ENCODE results near the gene TTC39A. TPM values are rescaled to one million over a fixed set of nuclear protein-coding genes. Genes with fewer than 3 reads are reported as not detected.
"Not testable (repeated sequence)": the region's sequence is repeated elsewhere in the genome, so short reads cannot be mapped to it uniquely, and the experiment has no call there.

Gene TTC39A
- total and polyA plus RNA-seq, 9 donors: 1.3 to 5.1 (median 3.6) TPM

DNA sequence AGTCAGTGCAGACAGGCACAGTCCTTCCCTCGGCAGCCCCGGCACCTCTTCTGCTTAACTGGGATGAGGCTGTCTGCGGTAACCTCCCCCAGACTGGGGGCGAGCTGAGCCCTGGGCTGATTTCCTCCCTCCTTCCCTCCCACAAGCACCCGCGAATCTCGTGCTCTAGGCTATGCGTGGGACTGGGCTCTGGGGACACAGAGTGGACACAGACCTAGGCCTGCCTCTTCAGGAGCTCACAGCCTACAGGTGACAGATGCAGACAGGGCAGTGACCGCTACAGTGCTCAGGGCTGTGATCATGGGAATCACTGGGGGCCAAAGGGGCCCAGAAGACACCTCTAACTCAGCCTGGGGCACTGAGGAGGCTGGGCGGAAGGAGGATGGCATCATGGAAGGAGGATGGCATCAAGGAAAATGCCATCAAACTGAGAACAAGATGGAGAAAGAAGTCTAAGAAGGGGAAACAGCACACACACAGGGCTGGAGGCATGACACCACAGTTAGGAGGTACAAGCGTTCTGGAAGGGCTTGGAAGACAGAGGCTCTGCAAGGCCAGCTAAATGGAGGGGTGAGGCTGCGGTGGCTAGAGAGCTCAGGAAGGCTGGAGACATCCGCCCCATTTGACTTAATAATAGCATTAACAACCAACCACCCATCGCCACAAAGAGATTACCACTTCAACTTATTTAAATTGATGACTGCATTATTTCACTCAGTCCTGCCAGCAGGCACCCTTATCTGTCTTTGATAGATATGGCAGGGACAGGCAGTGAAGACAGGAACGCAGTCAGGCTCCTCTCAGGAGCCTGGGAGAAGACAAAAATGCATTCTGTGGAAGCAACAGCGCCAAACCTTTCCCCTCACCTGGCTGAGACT, 4.2 kb downstream of the TTC39A start:
- Histone ChIP-seq H3K4me3 (ENCODE audit: low read length) (no peak overlapping the region), H3K27ac (ENCODE audit: low read length) (no peak overlapping the region), H3K27me3 (ENCODE audit: control insufficient read depth, insufficient read depth, low read length) (peaks cover 12% of the 10 kb centered on the region), H3K36me3 (ENCODE audit: control insufficient read depth, insufficient read depth, low read length) (no peaks in the 10 kb centered on the region), H3K9me3 (replicated peaks; ENCODE audit: control insufficient read depth, low read depth, low read length) (no peaks in the 10 kb centered on the region), H3K4me1 (ENCODE audit: control insufficient read depth, insufficient read depth, low read length) (peaks cover 14% of the 10 kb centered on the region)
- no peak for DNase-seq
- 78% methylated on average over 10 of the region's 16 CpGs for WGBS (ENCODE audit: insufficient coverage)

DNA sequence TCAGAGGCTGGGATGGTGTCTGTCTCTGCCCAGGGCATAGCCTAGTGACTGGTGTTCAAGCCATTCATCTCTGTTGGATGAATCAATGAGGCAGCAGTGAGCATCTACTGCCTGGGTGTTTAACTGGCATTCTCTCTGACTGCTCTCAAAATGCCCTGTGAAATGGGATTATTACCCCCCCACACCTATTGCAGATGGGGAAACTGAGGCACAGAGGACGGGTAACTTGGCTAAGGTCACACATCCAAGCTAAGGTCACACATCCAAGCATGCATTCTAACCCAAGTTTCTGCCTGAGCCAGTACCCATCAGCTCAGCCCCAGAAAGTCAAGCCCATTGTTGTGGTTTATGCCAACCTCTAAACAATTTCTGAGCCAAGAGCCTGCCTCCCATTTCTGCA, 5.0 kb downstream of the TTC39A start:
- Histone ChIP-seq H3K27me3 (ENCODE audit: control insufficient read depth, insufficient read depth, low read length) (peaks cover 6% of the 10 kb centered on the region), H3K9me3 (replicated peaks; ENCODE audit: control insufficient read depth, low read depth, low read length) (no peaks in the 10 kb centered on the region), H3K36me3 (ENCODE audit: control insufficient read depth, insufficient read depth, low read length) (no peaks in the 10 kb centered on the region), H3K27ac (ENCODE audit: low read length) (no peak overlapping the region), H3K4me3 (ENCODE audit: low read length) (no peak overlapping the region), H3K4me1 (ENCODE audit: control insufficient read depth, insufficient read depth, low read length) (peaks cover 8% of the 10 kb centered on the region)
- DNase-seq: no peak
- WGBS (ENCODE audit: insufficient coverage): 100% methylated on average over 1 of the region's 1 CpG

DNA sequence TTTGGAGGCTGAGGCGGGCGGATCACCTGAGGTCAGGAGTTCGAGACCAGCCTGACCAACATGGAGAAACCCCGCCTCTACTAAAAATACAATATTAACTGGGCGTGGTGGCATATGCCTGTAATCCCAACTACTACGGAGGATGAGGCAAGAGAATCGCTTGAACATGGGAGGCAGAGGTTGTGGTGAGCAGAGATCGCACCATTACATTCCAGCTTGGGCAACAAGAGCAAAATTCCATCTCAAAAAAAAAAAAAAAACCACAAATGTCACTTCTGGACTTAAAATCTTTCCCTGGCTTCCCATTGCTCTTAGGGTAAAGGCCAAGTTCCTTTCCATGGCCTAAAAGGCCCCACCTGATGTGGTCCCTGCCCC, 5.4 kb downstream of the TTC39A start:
- H3K36me3 ChIP-seq (ENCODE audit: control insufficient read depth, insufficient read depth, low read length); H3K27me3 ChIP-seq (ENCODE audit: control insufficient read depth, insufficient read depth, low read length); H3K9me3 ChIP-seq (replicated peaks; ENCODE audit: control insufficient read depth, low read depth, low read length); H3K4me3 ChIP-seq (ENCODE audit: low read length); H3K4me1 ChIP-seq (ENCODE audit: control insufficient read depth, insufficient read depth, low read length); H3K27ac ChIP-seq (ENCODE audit: low read length); DNase-seq: not testable (repeated sequence)
- no CpG with 5 or more reads among the region's 8 CpGs for WGBS (ENCODE audit: insufficient coverage)

DNA sequence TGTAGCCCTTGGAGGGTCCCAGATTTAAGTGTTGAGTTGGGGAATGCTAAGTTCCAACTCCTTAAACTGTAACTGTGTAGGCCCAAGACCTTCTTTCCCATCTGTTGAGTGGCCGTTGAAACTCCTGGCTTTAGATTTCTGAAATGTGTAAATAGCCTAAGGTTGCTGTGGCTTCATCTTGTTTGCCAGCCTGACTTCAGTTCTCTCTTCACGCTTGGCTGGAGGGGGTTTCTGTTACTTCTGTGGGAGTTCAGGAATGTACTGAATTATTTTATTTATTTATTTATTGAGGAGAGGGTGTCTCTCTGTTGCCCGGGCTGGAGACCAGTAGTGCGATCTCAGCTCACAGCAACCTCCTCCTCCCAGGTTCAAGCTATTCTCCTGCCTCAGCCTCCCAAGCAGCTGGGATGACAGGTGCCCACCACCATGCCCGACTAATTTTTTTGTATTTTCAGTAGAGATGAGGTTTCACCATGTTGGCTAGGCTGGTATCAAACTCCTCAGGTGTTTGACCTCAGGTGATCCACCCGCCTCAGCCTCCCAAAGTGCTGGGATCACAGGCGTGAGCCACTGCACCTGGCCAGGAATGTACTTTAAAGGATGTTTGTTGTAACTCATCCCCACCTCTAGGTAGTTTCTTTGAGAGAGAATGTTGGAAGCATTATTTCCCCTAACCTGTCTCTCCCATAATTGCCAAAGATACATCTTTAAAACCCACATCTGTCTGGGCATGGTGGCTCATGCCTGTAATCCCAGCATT, 5.9 kb downstream of the TTC39A start:
- H3K4me1 ChIP-seq (ENCODE audit: control insufficient read depth, insufficient read depth, low read length): peaks cover 2% of the 10 kb centered on the region
- no peak overlapping the region for H3K4me3 ChIP-seq (ENCODE audit: low read length)
- no peak for DNase-seq
- H3K27me3 ChIP-seq (ENCODE audit: control insufficient read depth, insufficient read depth, low read length): peaks cover 3% of the 10 kb centered on the region
- no CpG with 5 or more reads among the region's 7 CpGs for WGBS (ENCODE audit: insufficient coverage)
- H3K36me3 ChIP-seq (ENCODE audit: control insufficient read depth, insufficient read depth, low read length): no peaks in the 10 kb centered on the region
- H3K9me3 ChIP-seq (replicated peaks; ENCODE audit: control insufficient read depth, low read depth, low read length): no peaks in the 10 kb centered on the region
- H3K27ac ChIP-seq (ENCODE audit: low read length): no peak overlapping the region

DNA sequence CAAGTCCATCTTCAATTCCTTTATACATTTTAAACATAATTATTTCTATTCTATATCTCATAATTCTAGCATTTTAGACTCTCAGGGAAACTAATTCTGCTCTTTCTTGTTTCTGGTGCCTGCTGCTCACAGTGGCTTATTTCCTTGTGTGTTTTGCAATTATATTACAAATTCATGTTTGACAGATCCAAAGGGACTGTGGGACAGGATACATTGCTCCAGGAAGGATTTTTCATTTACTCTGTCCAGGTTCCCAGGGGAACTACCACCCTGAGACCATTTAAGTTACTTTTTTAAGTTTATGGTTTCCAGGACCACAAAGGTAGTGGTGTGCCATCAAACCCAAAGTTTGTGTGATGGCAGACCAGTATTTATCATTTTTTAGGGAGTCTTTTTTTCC, 6.6 kb downstream of the TTC39A start:
- H3K27me3 ChIP-seq (ENCODE audit: control insufficient read depth, insufficient read depth, low read length): peaks cover 3% of the 10 kb centered on the region
- H3K36me3 ChIP-seq (ENCODE audit: control insufficient read depth, insufficient read depth, low read length): no peaks in the 10 kb centered on the region
- no peak overlapping the region for H3K27ac ChIP-seq (ENCODE audit: low read length)
- H3K9me3 ChIP-seq (replicated peaks; ENCODE audit: control insufficient read depth, low read depth, low read length): no peaks in the 10 kb centered on the region
- no peak overlapping the region for H3K4me3 ChIP-seq (ENCODE audit: low read length)
- no peak for DNase-seq
- H3K4me1 ChIP-seq (ENCODE audit: control insufficient read depth, insufficient read depth, low read length): no peaks in the 10 kb centered on the region

DNA sequence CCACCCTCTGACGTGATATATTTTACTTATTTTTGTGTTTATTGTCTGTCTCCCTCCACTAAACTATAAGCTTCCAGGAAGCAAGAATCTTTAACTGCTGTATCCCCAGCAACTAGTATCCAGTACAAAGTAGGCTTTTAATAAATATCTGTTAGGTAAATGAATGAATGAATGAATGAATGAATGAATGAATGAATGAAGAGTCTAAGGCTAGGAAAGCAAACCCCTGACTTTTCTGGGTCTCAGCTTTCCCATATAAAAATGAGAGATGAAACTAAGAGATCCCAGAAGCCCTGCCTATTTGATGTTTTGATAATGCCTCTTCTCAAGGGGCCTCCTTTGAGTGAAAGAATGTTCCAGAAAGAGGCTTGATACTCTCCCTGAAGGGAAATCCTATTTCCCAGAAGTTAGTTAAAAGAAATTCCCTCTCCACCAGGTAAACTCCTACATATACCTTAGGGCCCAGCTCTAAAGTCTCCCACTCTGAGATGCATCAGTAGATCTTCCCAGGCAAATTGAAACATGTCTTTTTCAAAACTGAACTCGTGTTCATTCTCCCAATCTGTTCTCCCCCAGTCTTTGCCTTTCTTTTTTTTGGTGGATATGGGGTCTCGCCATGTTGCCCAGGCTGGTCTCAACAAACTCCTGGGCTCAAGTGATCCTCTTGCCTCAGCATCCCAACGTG, 7.8 kb downstream of the TTC39A start:
- Histone ChIP-seq H3K27ac (ENCODE audit: low read length) (no peak overlapping the region), H3K4me1 (ENCODE audit: control insufficient read depth, insufficient read depth, low read length) (no peaks in the 10 kb centered on the region), H3K9me3 (replicated peaks; ENCODE audit: control insufficient read depth, low read depth, low read length) (no peaks in the 10 kb centered on the region), H3K4me3 (ENCODE audit: low read length) (no peak overlapping the region), H3K36me3 (ENCODE audit: control insufficient read depth, insufficient read depth, low read length) (no peaks in the 10 kb centered on the region), H3K27me3 (ENCODE audit: control insufficient read depth, insufficient read depth, low read length) (peaks cover 3% of the 10 kb centered on the region)
- WGBS (ENCODE audit: insufficient coverage): 81% methylated on average over 2 of the region's 4 CpGs
- DNase-seq: no peak

DNA sequence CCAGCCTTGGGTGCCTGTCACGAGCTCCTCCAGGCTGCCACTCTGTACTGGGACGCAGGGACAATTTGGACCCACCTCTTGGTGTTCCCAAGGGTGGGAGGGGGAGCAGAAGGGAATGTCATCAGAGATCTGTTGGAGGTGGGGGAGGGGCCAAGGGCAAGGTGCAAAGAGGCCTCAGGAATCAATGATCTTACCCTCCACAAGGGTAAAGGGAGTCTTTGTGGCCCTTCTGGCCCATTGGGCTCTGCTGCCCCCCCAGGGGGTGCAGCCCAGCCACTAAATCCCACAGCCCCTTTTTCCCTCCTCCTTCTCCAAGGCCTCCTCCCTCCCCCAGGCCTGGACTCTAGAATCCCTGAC, 8.5 kb downstream of the TTC39A start:
- H3K9me3 ChIP-seq (replicated peaks; ENCODE audit: control insufficient read depth, low read depth, low read length): no peaks in the 10 kb centered on the region
- DNase-seq: no peak
- 100% methylated on average over 1 of the region's 2 CpGs for WGBS (ENCODE audit: insufficient coverage)

DNA sequence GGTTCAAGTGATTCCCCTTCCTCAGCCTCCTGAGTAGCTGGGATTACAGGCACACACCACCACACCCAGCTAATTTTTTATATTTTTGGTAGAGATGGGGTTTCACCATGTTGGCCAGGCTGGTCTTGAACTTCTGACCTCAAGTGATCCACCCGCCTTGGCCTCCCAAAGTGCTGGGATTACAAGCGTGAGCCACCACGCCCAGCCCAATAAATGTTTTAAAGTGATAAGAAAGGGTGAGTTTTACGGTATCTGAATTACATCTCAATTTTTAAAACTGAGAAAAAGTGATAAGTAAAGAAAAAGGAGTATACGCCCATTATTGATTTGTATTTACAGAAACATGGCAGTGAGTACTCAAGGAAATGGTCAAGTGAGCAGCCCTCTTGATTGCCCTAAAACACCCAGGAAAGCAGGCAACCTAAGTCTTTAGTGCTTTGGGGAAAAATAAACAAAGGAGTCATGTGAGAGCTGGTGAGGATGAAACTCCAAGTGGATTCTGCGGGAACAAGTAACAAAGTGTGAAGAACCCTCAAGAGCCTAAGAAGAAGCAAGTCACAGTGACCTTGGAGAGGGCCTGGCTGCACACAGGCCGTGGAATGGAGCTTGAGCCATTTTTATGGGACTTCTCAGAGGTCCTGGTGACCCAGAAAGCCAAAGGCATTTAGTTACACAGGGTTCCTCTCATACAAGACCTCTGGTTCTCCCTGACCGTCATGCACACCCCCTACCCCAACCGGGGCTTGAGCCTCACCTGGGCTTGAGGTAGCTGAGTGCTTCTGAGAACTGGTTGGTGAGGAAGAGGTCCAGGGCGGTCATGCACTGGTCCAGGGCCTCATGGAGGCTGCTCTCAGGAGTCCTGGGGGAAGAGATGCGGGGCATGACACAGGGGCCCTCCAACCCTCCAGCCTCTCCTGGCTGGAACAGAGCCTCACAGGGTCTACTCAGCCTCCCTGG, 9.1 kb downstream of the TTC39A start:
- Histone ChIP-seq H3K36me3 (ENCODE audit: control insufficient read depth, insufficient read depth, low read length) (no peaks in the 10 kb centered on the region), H3K9me3 (replicated peaks; ENCODE audit: control insufficient read depth, low read depth, low read length) (no peaks in the 10 kb centered on the region), H3K4me3 (ENCODE audit: low read length) (no peak overlapping the region), H3K27ac (ENCODE audit: low read length) (no peak overlapping the region), H3K27me3 (ENCODE audit: control insufficient read depth, insufficient read depth, low read length) (no peaks in the 10 kb centered on the region), H3K4me1 (ENCODE audit: control insufficient read depth, insufficient read depth, low read length) (no peaks in the 10 kb centered on the region)
- no peak for DNase-seq
- 89% methylated on average over 6 of the region's 11 CpGs for WGBS (ENCODE audit: insufficient coverage)

More for the DNA sequence above, 8.5 kb downstream of the TTC39A start:
- Histone ChIP-seq H3K4me1 (ENCODE audit: control insufficient read depth, insufficient read depth, low read length) (no peaks in the 10 kb centered on the region), H3K27me3 (ENCODE audit: control insufficient read depth, insufficient read depth, low read length) (peaks cover 3% of the 10 kb centered on the region), H3K4me3 (ENCODE audit: low read length) (no peak overlapping the region), H3K36me3 (ENCODE audit: control insufficient read depth, insufficient read depth, low read length) (no peaks in the 10 kb centered on the region), H3K27ac (ENCODE audit: low read length) (no peak overlapping the region)

DNA sequence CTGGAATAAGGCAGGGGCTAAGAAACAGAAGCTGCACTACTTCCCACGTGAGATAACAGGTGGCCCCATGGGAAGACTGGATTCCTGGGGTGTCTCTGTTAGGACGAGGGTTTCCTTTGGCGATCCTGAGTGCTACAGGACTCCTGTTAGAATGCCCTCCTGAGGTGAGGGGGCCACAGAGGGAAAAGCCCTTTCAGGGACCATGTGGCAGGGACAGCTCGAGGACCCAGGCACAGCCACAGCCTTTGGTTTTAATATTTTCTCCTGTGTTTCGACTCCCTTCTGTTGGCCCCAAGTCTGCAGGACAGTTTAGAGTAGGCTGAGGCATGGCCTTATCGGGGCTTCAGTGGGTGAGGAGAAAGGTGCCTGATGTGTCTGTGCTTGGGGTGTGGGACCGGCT, 12.6 kb downstream of the TTC39A start:
- Histone ChIP-seq H3K27me3 (ENCODE audit: control insufficient read depth, insufficient read depth, low read length) (no peaks in the 10 kb centered on the region), H3K4me3 (ENCODE audit: low read length) (no peak overlapping the region), H3K9me3 (replicated peaks; ENCODE audit: control insufficient read depth, low read depth, low read length) (no peaks in the 10 kb centered on the region), H3K4me1 (ENCODE audit: control insufficient read depth, insufficient read depth, low read length) (no peaks in the 10 kb centered on the region), H3K36me3 (ENCODE audit: control insufficient read depth, insufficient read depth, low read length) (no peaks in the 10 kb centered on the region), H3K27ac (ENCODE audit: low read length) (no peak overlapping the region)
- no peak for DNase-seq
- 77% methylated on average over 4 of the region's 7 CpGs for WGBS (ENCODE audit: insufficient coverage)
